Measurements from ENCODE around the gene CSF2RB.

The CSF2RB gene

DNA sequence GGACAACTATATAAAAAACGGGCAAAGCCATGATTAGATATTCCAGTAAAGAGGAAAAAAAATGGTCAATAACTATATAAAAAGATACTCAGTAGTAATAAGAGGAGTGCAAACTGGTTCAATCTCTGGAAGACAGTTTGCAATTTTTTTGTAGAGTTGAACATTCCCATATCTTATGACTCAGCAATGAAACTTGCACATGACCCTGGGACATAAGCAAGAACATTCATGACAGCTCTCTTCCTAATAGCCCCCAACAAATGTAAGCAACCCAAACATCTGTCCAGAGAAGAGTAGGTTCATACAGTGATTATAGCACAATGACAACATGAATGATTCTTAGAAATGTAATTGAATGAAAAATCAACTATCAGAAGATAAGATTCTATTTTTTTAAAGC is 21.8 kb upstream of the CSF2RB start:
- no peak for DNase-seq (ENCODE audit: low read depth)

- DNase-seq (ENCODE audit: low read depth): no peak
Observed at GRCh38 chr22:36892292-36892691, 21.1 kb upstream of the CSF2RB start.

GRCh38 chr22:36893262-36893661 is 20.2 kb upstream of the CSF2RB start:
- DNase-seq (ENCODE audit: low read depth): no peak

- DNase-seq (ENCODE audit: low read depth): no peak
Observed at GRCh38 chr22:36894266-36894665, 19.2 kb upstream of the CSF2RB start.

DNA sequence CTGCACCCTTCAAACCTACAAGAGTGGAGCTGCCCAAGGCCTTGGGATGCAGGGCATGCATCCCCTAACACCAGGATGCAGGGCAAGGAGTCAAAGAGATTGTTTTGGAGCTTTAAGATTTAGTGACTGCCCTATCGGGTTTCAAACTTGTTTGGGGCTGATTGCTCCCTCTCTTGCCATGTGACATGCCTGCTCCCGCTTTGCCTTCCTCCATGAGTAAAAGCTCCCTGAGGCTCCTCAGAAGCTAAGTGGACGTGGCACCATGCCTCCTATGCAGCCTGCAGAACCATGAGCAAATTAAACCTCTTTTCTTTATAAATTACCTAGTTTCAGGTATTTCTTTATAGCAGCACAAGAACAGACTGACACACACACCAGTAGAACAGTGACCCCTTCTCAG is 15.8 kb upstream of the CSF2RB start:
- no peak for DNase-seq (ENCODE audit: low read depth)

DNA sequence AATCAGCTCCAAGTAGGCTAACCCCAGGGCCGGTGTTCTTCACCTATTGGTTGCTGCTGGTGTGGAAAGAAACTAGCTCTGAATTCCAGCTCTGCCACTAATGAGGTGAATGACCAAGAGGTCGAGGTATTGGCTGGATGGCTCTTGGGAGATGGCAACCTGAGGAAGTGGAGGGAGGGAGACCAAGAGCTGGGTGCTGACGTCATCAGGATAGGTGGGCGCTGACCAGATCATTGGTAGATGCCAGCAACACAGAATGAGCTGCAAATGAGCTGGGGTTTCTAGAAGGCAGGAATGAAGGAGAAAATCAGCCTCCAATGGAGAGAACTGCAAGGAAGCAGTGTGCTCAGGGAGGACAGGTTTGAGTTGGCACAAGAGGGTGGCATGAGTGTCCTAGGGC is 14.7 kb upstream of the CSF2RB start:
- no peak for DNase-seq (ENCODE audit: low read depth)

DNA sequence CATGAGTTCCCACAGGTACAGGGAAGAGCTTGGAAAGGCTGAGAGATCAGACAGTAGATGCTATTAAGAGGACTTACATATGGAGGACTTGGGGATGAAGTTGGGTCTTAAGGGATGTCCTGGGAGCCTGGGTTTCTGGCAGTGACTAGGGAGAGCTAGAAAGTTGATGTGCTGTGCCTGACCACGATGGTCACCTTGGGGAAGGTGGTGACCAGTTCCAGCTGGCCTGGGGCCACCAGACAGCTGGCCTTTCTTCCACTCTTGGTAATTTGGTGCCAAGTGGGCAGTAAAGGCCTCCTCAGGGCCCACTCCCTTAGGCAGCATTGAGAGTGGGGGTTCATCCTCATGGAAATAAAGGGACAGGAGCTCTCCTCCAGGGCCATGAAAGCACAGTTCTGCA is 13.9 kb upstream of the CSF2RB start:
- no peak for DNase-seq (ENCODE audit: low read depth)

DNA sequence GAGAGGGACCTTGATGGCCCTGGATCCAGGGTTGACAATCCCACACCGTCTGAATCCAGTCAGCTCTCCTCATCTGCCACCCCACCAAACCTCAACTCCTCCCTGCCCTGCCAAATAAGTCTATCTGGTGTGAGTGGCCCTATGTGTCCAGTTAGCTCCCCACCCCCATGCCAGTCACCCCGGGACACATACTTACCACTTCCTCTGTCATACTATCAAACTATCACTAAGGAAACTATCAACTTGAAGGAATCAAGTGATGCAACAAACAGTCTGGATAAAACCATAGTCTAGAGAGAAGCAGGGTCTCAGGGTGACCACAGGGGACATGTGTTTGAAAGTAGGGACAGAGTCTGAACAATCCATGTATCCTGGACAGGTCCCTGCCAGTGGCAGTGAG is 13.2 kb upstream of the CSF2RB start:
- no peak for DNase-seq (ENCODE audit: low read depth)

DNA sequence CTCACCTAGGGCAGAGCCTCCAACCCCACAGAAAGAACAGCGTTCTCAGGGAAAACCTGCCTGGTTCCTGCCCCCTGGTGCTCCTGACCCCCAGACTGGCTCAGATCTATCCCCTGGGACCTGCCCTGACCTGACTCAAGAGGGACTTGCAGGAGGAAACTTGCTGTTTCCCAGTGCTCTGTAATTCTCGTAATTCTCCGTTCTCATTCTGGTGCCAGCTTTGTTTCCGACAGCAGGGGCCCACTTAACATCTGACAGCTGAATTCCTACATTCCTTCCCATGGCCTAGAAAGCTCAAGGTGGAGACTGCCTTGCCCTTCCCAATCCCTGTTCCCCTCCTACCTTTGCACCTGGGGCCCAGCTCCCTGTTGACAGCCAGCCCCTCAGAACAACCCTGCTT is 12.5 kb upstream of the CSF2RB start:
- no peak for DNase-seq (ENCODE audit: low read depth)

DNA sequence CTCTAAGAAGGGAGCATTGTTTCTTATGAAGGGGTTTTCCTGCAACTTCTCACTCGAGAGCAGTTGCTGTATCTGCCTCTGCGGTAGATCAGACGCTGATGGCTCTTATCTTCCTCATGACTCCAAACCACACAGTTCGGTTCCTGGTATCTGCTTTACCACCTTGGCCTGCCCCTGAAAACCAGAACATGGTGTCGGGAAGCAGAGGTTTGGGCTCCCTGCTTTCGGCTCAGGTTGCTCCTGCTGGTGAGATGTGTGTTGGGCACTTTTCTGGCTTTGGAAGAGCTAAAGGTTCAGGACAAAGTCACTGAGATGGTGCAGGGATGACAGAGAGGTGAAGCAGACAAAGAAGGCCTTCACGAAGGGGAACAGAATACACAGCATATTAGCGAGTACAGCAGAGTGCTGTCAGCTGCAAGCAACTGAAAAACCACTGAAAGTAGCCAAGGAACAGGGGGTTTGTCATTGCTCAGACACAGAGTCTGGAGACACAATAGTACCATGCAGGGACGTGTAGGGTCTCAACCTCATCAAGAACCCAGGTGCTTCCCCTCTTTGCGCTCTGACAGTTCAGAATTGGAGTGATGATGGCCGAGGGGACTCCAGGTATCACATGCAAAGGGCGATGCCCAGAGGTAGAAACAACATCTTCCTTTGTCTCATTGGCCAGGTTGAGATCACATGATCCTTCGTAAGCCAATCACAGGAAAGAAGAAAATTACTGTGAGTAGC is 11.9 kb upstream of the CSF2RB start:
- DNase-seq (ENCODE audit: low read depth): no peak

DNA sequence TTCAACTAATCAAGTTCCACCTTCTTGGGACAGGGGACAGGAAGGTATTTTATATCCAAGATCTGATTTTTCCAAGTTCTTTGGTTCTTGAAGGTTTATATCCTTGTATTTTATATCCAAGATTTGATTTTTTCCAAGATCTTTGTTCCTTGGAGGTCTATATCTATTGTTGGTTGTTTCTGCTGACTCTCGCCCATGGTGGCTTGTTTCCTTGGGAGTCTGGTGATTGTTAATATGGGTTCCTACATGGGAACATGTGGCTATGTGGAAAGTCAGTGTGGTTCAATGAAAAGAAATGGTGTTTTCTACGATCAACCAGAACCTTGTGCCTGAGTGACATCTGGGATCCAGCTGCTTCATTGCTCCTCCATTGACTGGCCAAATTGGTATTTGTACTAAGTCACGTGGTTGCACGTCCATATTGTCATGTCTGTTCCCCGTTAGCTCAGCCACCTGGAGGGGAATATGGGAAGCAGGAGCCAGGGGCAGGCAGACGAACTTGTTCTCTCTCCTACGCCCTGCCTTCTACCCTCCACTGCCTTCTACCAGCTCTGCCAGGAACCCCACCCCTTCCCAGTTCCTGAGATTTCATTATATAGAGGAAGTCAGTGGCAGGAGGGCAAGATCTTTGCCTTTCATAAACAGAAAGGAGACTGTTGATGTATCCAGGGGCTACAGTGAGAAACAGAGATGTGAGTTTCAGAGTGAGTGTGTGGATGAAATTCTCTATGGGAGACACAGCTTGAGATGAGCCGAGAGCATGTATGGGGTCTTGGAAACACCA is 11.1 kb upstream of the CSF2RB start:
- no peak for DNase-seq (ENCODE audit: low read depth)

- no peak for DNase-seq (ENCODE audit: low read depth)
Observed at GRCh38 chr22:36904260-36904880, 9.1 kb upstream of the CSF2RB start.

DNA sequence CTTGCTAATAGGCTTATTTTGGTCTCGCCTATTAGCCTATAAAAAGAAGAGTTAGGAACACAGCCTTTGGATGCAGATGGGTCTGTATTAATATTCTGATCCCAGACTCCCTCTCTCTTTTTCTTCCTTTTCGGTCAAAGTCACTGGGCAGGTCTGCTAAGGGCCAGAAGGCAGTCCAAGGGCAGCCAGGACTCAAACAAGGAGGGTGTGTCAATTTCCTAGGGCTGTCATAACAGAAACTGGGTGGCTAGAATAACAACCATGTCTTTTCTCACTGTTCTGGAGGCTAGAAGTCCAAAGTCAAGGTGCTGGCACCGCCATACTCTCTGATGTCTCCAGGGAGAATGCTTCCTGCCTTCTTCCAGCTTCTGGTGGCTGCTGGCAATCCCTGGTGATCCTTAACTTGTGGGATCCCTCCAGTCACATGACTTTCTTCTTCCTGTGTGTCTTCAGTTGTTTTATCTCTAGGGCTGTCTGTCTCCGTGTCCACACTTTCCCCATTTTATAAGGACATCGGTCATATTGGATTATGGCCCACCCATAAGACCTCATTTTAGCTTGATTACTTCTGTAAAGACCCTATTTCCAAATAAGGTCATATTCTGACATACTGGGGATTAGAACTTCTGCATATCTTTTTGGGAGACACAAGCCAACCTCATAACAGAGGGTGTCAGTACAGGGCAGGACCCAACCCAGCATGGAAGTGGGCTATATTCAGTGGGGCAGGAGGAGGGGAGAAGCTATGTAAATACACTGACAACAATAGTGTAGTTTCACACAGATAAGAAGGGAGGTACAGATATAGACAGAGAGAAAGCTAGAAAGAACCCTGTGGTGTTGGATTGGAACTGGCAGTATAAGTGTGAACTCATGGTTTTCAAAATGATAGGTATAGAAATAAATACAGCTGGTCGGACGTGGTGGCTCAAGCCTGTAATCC is 5.9 kb upstream of the CSF2RB start:
- no peak for DNase-seq (ENCODE audit: low read depth)

- DNase-seq (ENCODE audit: low read depth): no peak
Observed at GRCh38 chr22:36910461-36910860, 3.0 kb upstream of the CSF2RB start.

DNA sequence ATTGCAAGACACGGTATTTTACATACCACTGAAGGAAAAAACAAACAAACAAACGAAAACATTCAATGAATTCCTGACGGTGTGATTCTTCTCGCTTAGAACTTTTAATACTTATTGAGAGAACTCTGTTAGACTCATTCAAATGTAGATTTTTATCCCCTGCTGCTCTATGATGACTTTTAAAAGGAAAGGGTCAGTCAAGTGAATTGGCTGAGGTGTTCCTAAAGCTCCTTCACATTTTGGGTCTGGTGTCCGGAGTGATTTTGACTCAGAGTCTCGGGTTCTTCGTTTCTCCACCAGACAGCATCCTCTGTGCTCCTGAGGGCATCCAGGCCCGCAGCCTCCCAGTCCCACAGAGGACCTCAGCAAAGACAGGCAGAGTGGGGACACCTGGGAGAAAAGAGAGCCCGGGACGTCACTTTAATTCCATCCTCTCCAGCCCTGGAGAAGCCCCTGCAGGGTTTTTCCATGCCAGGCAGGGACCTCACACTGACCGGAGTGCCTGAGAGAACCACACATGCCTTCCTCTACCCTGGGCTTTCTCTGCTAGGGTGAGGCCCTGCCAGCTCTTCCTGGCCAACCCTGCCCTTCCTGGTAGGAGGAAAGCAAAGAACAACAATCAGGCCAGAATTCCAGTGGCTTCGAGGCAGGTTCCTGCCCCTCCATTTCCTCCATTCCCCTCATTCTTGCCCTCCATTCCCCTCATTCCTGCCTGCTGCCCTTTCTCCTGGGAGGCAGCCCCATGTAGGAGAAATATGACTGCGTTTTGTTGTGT is 1.4 kb upstream of the CSF2RB start:
- DNase-seq (ENCODE audit: low read depth): no peak

GRCh38 chr22:36912694-36913426 is 568 bp upstream of the CSF2RB start:
- DNase-seq (ENCODE audit: low read depth): no peak

DNA sequence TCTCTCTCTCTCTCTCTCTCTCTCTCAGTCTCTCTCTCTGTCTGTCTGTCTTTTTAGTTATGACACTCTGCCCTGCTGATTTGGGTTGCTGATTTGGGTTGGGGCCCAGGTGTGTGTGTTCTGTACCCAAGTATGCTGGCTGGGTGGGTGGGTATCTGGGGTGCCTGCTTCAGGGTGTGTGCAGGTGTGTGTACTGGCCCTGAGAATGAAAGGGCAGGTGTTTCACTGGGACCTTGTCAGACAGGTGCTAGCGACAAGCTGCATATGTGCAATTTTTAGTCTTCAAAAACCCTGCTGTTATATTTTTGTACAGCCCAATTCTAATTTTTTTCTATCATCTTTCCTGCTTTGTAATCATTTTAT is 943 bp downstream of the CSF2RB start:
- no peak for DNase-seq (ENCODE audit: low read depth)

GRCh38 chr22:36916034-36916433 is 2.6 kb downstream of the CSF2RB start:
- no peak for DNase-seq (ENCODE audit: low read depth)

- no peak for DNase-seq (ENCODE audit: low read depth)
Observed at GRCh38 chr22:36918586-36919284, 5.3 kb downstream of the CSF2RB start.
